ENCODE results near the gene PRR5L. TPM values are rescaled to one million over a fixed set of nuclear protein-coding genes. Genes with fewer than 3 reads are reported as not detected.

The PRR5L gene
- total and polyA plus RNA-seq, 2 experiments from 2014 or later = 3.1 to 8.9 TPM

DNA sequence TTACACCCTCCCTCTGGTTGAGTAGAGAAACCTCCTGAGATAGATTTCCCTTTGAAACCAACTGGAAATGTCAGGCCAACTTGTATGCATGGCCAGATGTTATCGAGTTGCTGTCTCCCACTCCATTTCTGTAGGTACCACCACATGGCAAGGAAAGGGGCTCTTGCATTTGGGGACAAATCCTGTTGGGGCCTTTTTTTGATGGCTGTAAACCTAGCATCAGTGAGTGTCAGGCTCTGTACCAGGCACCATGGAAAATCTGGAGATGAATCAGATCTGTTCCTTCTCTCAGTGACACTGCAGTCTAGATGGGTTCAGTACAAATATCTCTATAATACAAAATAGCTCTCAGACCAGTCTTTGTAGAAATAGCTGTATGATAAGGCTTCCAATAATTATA lies 155.6 kb downstream of the PRR5L start:
- Histone ChIP-seq H2AFZ (no peak overlapping the region), H3K4me3 (no peak overlapping the region), H3K79me2 (replicated peaks; ENCODE audit: insufficient read depth) (no peaks in the 10 kb centered on the region), H3K36me3 (ENCODE audit: insufficient read depth) (no peaks in the 10 kb centered on the region), H4K20me1 (replicated peaks; ENCODE audit: insufficient read depth) (no peaks in the 10 kb centered on the region), H3K4me1 (ENCODE audit: insufficient read depth) (peaks cover 14% of the 10 kb centered on the region), H3K4me2 (no peak overlapping the region), H3K27me3 (ENCODE audit: insufficient read depth) (no peaks in the 10 kb centered on the region), H3K27ac (ENCODE audit: low read depth) (no peak overlapping the region), H3F3A (replicated peaks; ENCODE audit: low read depth) (no peaks in the 10 kb centered on the region), H3K9me2 (ENCODE audit: insufficient read depth) (no peaks in the 10 kb centered on the region)
- H3K36me3 Mint-ChIP-seq (ENCODE audit: low read depth) = no peaks in the 10 kb centered on the region; the same call in 2 of the 3 replicates
- ATAC-seq = no peak
- H3K27me3 Mint-ChIP-seq (ENCODE audit: insufficient read depth, low read depth, poor library complexity) = peaks cover 3% of the 10 kb centered on the region
- peaks cover 34% of the 10 kb centered on the region for H3K4me1 Mint-ChIP-seq
- H3K4me3 Mint-ChIP-seq = no peak overlapping the region
- H3K27ac Mint-ChIP-seq = no peak overlapping the region
- TF ChIP-seq JUNB (IDR thresholded peaks at IDR 0.05; ENCODE audit: unreplicated experiment) (no peak), STAT1 (IDR thresholded peaks at IDR 0.05; ENCODE audit: unreplicated experiment) (no peak), CREB1 (CRISPR knock-in tag; IDR thresholded peaks at IDR 0.05; ENCODE audit: low read depth) (no peak), NANOG (IDR thresholded peaks at IDR 0.05; ENCODE audit: borderline replicate concordance) (no peak), ZNF114 (CRISPR knock-in tag; IDR thresholded peaks at IDR 0.05) (no peak), ZNF331 (CRISPR knock-in tag; IDR thresholded peaks at IDR 0.05; ENCODE audit: low read depth) (no peak), EZH2 (IDR thresholded peaks at IDR 0.05; ENCODE audit: low read depth, unreplicated experiment) (no peak), EZH2phosphoT487 (IDR thresholded peaks at IDR 0.05; ENCODE audit: unreplicated experiment) (no peak), POLR2AphosphoS5 (IDR thresholded peaks at IDR 0.05; ENCODE audit: low read depth) (no peak)
- TF ChIP-seq, protein P1, sequence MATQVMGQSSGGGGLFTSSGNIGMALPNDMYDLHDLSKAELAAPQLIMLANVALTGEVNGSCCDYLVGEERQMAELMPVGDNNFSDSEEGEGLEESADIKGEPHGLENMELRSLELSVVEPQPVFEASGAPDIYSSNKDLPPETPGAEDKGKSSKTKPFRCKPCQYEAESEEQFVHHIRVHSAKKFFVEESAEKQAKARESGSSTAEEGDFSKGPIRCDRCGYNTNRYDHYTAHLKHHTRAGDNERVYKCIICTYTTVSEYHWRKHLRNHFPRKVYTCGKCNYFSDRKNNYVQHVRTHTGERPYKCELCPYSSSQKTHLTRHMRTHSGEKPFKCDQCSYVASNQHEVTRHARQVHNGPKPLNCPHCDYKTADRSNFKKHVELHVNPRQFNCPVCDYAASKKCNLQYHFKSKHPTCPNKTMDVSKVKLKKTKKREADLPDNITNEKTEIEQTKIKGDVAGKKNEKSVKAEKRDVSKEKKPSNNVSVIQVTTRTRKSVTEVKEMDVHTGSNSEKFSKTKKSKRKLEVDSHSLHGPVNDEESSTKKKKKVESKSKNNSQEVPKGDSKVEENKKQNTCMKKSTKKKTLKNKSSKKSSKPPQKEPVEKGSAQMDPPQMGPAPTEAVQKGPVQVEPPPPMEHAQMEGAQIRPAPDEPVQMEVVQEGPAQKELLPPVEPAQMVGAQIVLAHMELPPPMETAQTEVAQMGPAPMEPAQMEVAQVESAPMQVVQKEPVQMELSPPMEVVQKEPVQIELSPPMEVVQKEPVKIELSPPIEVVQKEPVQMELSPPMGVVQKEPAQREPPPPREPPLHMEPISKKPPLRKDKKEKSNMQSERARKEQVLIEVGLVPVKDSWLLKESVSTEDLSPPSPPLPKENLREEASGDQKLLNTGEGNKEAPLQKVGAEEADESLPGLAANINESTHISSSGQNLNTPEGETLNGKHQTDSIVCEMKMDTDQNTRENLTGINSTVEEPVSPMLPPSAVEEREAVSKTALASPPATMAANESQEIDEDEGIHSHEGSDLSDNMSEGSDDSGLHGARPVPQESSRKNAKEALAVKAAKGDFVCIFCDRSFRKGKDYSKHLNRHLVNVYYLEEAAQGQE (IDR thresholded peaks at IDR 0.05; ENCODE audit: unreplicated experiment) = no peak
- TF ChIP-seq, protein P2, sequence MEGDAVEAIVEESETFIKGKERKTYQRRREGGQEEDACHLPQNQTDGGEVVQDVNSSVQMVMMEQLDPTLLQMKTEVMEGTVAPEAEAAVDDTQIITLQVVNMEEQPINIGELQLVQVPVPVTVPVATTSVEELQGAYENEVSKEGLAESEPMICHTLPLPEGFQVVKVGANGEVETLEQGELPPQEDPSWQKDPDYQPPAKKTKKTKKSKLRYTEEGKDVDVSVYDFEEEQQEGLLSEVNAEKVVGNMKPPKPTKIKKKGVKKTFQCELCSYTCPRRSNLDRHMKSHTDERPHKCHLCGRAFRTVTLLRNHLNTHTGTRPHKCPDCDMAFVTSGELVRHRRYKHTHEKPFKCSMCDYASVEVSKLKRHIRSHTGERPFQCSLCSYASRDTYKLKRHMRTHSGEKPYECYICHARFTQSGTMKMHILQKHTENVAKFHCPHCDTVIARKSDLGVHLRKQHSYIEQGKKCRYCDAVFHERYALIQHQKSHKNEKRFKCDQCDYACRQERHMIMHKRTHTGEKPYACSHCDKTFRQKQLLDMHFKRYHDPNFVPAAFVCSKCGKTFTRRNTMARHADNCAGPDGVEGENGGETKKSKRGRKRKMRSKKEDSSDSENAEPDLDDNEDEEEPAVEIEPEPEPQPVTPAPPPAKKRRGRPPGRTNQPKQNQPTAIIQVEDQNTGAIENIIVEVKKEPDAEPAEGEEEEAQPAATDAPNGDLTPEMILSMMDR (conservative IDR thresholded peaks at IDR 0.05; ENCODE audit: low read depth in 2 of 2) = no peak
- TF ChIP-seq, protein P3, sequence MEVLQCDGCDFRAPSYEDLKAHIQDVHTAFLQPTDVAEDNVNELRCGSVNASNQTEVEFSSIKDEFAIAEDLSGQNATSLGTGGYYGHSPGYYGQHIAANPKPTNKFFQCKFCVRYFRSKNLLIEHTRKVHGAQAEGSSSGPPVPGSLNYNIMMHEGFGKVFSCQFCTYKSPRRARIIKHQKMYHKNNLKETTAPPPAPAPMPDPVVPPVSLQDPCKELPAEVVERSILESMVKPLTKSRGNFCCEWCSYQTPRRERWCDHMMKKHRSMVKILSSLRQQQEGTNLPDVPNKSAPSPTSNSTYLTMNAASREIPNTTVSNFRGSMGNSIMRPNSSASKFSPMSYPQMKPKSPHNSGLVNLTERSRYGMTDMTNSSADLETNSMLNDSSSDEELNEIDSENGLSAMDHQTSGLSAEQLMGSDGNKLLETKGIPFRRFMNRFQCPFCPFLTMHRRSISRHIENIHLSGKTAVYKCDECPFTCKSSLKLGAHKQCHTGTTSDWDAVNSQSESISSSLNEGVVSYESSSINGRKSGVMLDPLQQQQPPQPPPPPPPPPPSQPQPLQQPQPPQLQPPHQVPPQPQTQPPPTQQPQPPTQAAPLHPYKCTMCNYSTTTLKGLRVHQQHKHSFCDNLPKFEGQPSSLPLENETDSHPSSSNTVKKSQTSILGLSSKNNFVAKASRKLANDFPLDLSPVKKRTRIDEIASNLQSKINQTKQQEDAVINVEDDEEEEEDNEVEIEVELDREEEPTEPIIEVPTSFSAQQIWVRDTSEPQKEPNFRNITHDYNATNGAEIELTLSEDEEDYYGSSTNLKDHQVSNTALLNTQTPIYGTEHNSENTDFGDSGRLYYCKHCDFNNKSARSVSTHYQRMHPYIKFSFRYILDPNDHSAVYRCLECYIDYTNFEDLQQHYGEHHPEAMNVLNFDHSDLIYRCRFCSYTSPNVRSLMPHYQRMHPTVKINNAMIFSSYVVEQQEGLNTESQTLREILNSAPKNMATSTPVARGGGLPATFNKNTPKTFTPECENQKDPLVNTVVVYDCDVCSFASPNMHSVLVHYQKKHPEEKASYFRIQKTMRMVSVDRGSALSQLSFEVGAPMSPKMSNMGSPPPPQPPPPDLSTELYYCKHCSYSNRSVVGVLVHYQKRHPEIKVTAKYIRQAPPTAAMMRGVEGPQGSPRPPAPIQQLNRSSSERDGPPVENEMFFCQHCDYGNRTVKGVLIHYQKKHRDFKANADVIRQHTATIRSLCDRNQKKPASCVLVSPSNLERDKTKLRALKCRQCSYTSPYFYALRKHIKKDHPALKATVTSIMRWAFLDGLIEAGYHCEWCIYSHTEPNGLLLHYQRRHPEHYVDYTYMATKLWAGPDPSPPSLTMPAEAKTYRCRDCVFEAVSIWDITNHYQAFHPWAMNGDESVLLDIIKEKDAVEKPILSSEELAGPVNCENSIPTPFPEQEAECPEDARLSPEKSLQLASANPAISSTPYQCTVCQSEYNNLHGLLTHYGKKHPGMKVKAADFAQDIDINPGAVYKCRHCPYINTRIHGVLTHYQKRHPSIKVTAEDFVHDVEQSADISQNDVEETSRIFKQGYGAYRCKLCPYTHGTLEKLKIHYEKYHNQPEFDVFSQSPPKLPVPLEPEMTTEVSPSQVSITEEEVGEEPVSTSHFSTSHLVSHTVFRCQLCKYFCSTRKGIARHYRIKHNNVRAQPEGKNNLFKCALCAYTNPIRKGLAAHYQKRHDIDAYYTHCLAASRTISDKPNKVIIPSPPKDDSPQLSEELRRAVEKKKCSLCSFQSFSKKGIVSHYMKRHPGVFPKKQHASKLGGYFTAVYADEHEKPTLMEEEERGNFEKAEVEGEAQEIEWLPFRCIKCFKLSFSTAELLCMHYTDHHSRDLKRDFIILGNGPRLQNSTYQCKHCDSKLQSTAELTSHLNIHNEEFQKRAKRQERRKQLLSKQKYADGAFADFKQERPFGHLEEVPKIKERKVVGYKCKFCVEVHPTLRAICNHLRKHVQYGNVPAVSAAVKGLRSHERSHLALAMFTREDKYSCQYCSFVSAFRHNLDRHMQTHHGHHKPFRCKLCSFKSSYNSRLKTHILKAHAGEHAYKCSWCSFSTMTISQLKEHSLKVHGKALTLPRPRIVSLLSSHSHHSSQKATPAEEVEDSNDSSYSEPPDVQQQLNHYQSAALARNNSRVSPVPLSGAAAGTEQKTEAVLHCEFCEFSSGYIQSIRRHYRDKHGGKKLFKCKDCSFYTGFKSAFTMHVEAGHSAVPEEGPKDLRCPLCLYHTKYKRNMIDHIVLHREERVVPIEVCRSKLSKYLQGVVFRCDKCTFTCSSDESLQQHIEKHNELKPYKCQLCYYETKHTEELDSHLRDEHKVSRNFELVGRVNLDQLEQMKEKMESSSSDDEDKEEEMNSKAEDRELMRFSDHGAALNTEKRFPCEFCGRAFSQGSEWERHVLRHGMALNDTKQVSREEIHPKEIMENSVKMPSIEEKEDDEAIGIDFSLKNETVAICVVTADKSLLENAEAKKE (CRISPR knock-in tag; IDR thresholded peaks at IDR 0.05) = no peak
- TF ChIP-seq, protein P4, sequence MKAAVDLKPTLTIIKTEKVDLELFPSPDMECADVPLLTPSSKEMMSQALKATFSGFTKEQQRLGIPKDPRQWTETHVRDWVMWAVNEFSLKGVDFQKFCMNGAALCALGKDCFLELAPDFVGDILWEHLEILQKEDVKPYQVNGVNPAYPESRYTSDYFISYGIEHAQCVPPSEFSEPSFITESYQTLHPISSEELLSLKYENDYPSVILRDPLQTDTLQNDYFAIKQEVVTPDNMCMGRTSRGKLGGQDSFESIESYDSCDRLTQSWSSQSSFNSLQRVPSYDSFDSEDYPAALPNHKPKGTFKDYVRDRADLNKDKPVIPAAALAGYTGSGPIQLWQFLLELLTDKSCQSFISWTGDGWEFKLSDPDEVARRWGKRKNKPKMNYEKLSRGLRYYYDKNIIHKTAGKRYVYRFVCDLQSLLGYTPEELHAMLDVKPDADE (IDR thresholded peaks at IDR 0.05) = no peak
- no peak for DNase-seq (ENCODE audit: low spot score)
- no peaks in the 10 kb centered on the region; the same call in 2 of the 3 replicates for H3K9me3 Mint-ChIP-seq

Measured in GM23338 (cell line).